H1 (cell line): ENCODE measurements around the gene PAX8. TPM values are rescaled to one million over a fixed set of nuclear protein-coding genes. Genes with fewer than 3 reads are reported as not detected.

Experiments used
- CTCF ChIA-PET: fragments of 300-600 bp; sonication (Branson Sonifier 250); formaldehyde crosslinking; loops from one replicate; lab custom pipeline; 2021; ENCODE audit not compliant: partially characterized antibody; lab: Charles Lee
- POLR2A ChIA-PET: fragments of 300-600 bp; sonication (Branson Sonifier 250); formaldehyde crosslinking; loops from one replicate; lab custom pipeline; 2021; ENCODE audit warnings: inconsistent platforms; ENCODE audit not compliant: partially characterized antibody; lab: Charles Lee
- DNase-seq, 2 experiments: peaks; one replicate each; pipeline versions ENCODE4 v3.0.0 to v3.0.0-alpha.2; 2010 to 2022; ENCODE audit warnings: low spot score in 2 of 2, low read depth in 1 of 2, mixed read lengths in 1 of 2
- FAIRE-seq: peaks from 2 replicates; lab custom pipeline; 2011; peaks lifted over from hg19 to GRCh38; lab: Jason Lieb, UNC
- H2AFZ ChIP-seq: 2 replicates; pipeline ENCODE4 v1.8.1; 2012; ENCODE audit warnings: low read length, inconsistent platforms
- H2AK5ac ChIP-seq: 2 replicates; pipeline ENCODE4 v1.6.1; 2013; ENCODE audit warnings: low read depth, low read length
- H2BK120ac ChIP-seq: replicated peaks from 2 replicates; pipeline ENCODE3; 2013; ENCODE audit warnings: low read depth, low read length, inconsistent platforms
- H2BK12ac ChIP-seq: 2 replicates; pipeline ENCODE4 v1.6.1; 2013; ENCODE audit warnings: low read depth, low read length
- H2BK15ac ChIP-seq: 2 replicates; pipeline ENCODE4 v1.6.1; 2013; ENCODE audit warnings: low read length
- H2BK20ac ChIP-seq: 2 replicates; pipeline ENCODE4 v1.6.1; 2013; ENCODE audit warnings: low read length
- H2BK5ac ChIP-seq: 2 replicates; pipeline ENCODE4 v1.6.1; 2013; ENCODE audit warnings: low read depth, low read length
- H3K14ac ChIP-seq: 2 replicates; pipeline ENCODE4 v1.6.1; 2013; ENCODE audit warnings: inconsistent platforms; ENCODE audit not compliant: insufficient read length
- H3K18ac ChIP-seq: 2 replicates; pipeline ENCODE4 v1.6.1; 2013; ENCODE audit warnings: low read length; ENCODE audit errors: extremely low read depth
- H3K23ac ChIP-seq: 2 replicates; pipeline ENCODE4 v1.6.1; 2013; ENCODE audit warnings: inconsistent platforms; ENCODE audit not compliant: insufficient read length
- H3K23me2 ChIP-seq: 2 replicates; pipeline ENCODE4 v1.6.1; 2013; ENCODE audit warnings: low read depth, low read length
- H3K27ac ChIP-seq: 2 replicates; pipeline ENCODE4 v1.6.1; 2011; ENCODE audit warnings: low read depth, low read length, inconsistent platforms
- H3K27me3 ChIP-seq, 4 experiments: replicated peaks in 1 of 4; 1 replicate in 1 of 4; 2 replicates in 3 of 4; pipeline versions ENCODE4 v1.6.1 to v1.8.1; 2011 to 2013; ENCODE audit warnings: low read length in 3 of 4, mild to moderate bottlenecking in 3 of 4, inconsistent platforms in 2 of 4, mixed read lengths in 2 of 4, moderate library complexity in 1 of 4; ENCODE audit not compliant: control insufficient read depth in 3 of 4, insufficient read depth in 3 of 4; ENCODE audit errors: extremely low read depth in 1 of 4
- H3K36me3 ChIP-seq, 4 experiments: 2 replicates each; pipeline versions ENCODE4 v1.6.1 to v1.8.1; 2011 to 2013; ENCODE audit warnings: mild to moderate bottlenecking in 4 of 4, low read length in 3 of 4, moderate library complexity in 2 of 4, control low read depth in 1 of 4, inconsistent platforms in 1 of 4; ENCODE audit not compliant: insufficient read depth in 4 of 4, control insufficient read depth in 2 of 4
- H3K4ac ChIP-seq: replicated peaks from 2 replicates; pipeline ENCODE3; 2013; ENCODE audit warnings: low read length, low read depth, mixed read lengths, inconsistent platforms; ENCODE audit not compliant: insufficient read length
- H3K4me1 ChIP-seq, 4 experiments: replicated peaks in 1 of 4; 1 replicate in 1 of 4; 2 replicates in 3 of 4; pipeline versions ENCODE4 v1.6.1 to v1.8.1; 2011 to 2013; ENCODE audit warnings: low read length in 3 of 4, inconsistent platforms in 2 of 4, mixed read lengths in 1 of 4; ENCODE audit not compliant: insufficient read depth in 4 of 4, control insufficient read depth in 3 of 4
- H3K4me2 ChIP-seq, 2 experiments: 2 replicates each; pipeline versions ENCODE4 v1.6.1 to v1.8.1; 2011 to 2013; ENCODE audit warnings: low read depth in 2 of 2, low read length in 2 of 2, control low read depth in 1 of 2, inconsistent platforms in 1 of 2, mild to moderate bottlenecking in 1 of 2; ENCODE audit not compliant: insufficient read depth in 1 of 2
- H3K4me3 ChIP-seq, 4 experiments: fragments of 200-600, 300-600 bp in 1 of 4; sonication (generic), shearing (Covaris generic), sonication (Bioruptor Twin) in 1 of 4; 2 replicates each; pipeline versions ENCODE4 v1.5.1 to v1.8.1; 2011 to 2016; ENCODE audit warnings: low read length in 4 of 4, low read depth in 3 of 4, control low read depth in 2 of 4, inconsistent platforms in 2 of 4, mild to moderate bottlenecking in 2 of 4, mixed read lengths in 1 of 4, moderate library complexity in 1 of 4; ENCODE audit not compliant: insufficient read depth in 2 of 4; ENCODE audit errors: extremely low read depth in 1 of 4
- H3K56ac ChIP-seq: replicated peaks from 2 replicates; pipeline ENCODE3; 2013; ENCODE audit warnings: low read depth, mild to moderate bottlenecking, mixed read lengths, low read length, inconsistent platforms; ENCODE audit not compliant: insufficient read length
- H3K79me1 ChIP-seq: 2 replicates; pipeline ENCODE4 v1.6.1; 2013; ENCODE audit warnings: low read depth, low read length, control low read depth
- H3K79me2 ChIP-seq, 2 experiments: 2 replicates each; pipeline versions ENCODE4 v1.6.1 to v1.8.1; 2012 to 2013; ENCODE audit warnings: low read length in 2 of 2, mild to moderate bottlenecking in 2 of 2, inconsistent platforms in 1 of 2; ENCODE audit not compliant: insufficient read depth in 2 of 2, control insufficient read depth in 1 of 2
- H3K9ac ChIP-seq, 4 experiments: replicated peaks in 1 of 4; 1 replicate in 1 of 4; 2 replicates in 3 of 4; pipeline versions ENCODE4 v1.6.1 to v1.8.1; 2011 to 2013; ENCODE audit warnings: low read depth in 3 of 4, low read length in 3 of 4, control low read depth in 2 of 4, mild to moderate bottlenecking in 2 of 4, moderate library complexity in 2 of 4, inconsistent platforms in 1 of 4; ENCODE audit errors: extremely low read depth in 1 of 4
- H3K9me3 ChIP-seq, 2 experiments: 2 replicates each; pipeline versions ENCODE4 v1.6.1 to v1.8.1; 2012 to 2013; ENCODE audit warnings: mild to moderate bottlenecking in 2 of 2, moderate library complexity in 2 of 2, control low read depth in 1 of 2, inconsistent platforms in 1 of 2, low read depth in 1 of 2, low read length in 1 of 2, mixed read lengths in 1 of 2; ENCODE audit not compliant: insufficient read depth in 2 of 2
- H4K20me1 ChIP-seq, 2 experiments: replicated peaks in 1 of 2; 2 replicates each; pipeline versions ENCODE3 to v1.8.1; 2011 to 2013; ENCODE audit warnings: inconsistent platforms in 2 of 2, low read length in 2 of 2, mild to moderate bottlenecking in 1 of 2; ENCODE audit not compliant: insufficient read depth in 2 of 2, control insufficient read depth in 1 of 2
- H4K5ac ChIP-seq: 2 replicates; pipeline ENCODE4 v1.6.1; 2013; ENCODE audit warnings: low read length, low read depth, mixed read lengths, inconsistent platforms; ENCODE audit not compliant: insufficient read length
- H4K8ac ChIP-seq: 2 replicates; pipeline ENCODE4 v1.8.0; 2013; ENCODE audit warnings: mild to moderate bottlenecking, moderate library complexity, low read length, inconsistent platforms; ENCODE audit not compliant: insufficient read depth; ENCODE audit errors: extremely low read depth
- H4K91ac ChIP-seq: replicated peaks from 2 replicates; pipeline ENCODE3; 2013; ENCODE audit warnings: low read length, mixed read lengths, inconsistent platforms; ENCODE audit not compliant: insufficient read length
- CBX5 ChIP-seq: fragments of 300-800, 300-1000 bp; sonication (generic); IDR thresholded peaks from 2 replicates; pipeline ENCODE4 v1.7.1; 2016; ENCODE audit warnings: antibody characterized with exemption, low read length, low read depth
- CHD2 ChIP-seq: IDR thresholded peaks from 2 replicates; pipeline ENCODE4 v1.6.1; 2012; ENCODE audit warnings: low read length, improper control_type of control experiment
- EZH2 ChIP-seq: fragments of 200-600 bp; sonication (generic); IDR thresholded peaks from 2 replicates; pipeline ENCODE4 v1.7.1; 2012; ENCODE audit warnings: low read depth, mild to moderate bottlenecking, moderate library complexity, low read length, inconsistent platforms; ENCODE audit not compliant: severe bottlenecking
- FOSL1 ChIP-seq: IDR thresholded peaks from 2 replicates; pipeline ENCODE4 v1.6.1; 2011; ENCODE audit warnings: mild to moderate bottlenecking, low read depth, low read length, moderate library complexity; ENCODE audit not compliant: insufficient read depth
- JUND ChIP-seq: IDR thresholded peaks from 2 replicates; pipeline ENCODE4 v1.6.1; 2011; ENCODE audit warnings: mild to moderate bottlenecking, improper control_type of control experiment, low read length
- PHF8 ChIP-seq: fragments of 200-600 bp; sonication (generic); conservative IDR thresholded peaks from 2 replicates; pipeline ENCODE4 v1.7.1; 2012; ENCODE audit warnings: low read depth, mild to moderate bottlenecking, inconsistent platforms, low read length, moderate library complexity
- SP1 ChIP-seq: IDR thresholded peaks from 2 replicates; pipeline ENCODE4 v1.6.1; 2011; ENCODE audit warnings: low read depth, low read length
- SP2 ChIP-seq: IDR thresholded peaks from 2 replicates; pipeline ENCODE4 v1.6.1; 2012; ENCODE audit warnings: mild to moderate bottlenecking, low read length, inconsistent platforms
- SUZ12 ChIP-seq: fragments of 200-600 bp; sonication (generic); IDR thresholded peaks from 2 replicates; pipeline ENCODE4 v1.6.1; 2012; ENCODE audit warnings: mild to moderate bottlenecking, inconsistent platforms, low read length, moderate library complexity, mixed read lengths
- TAF1 ChIP-seq: IDR thresholded peaks from 2 replicates; pipeline ENCODE4 v1.6.1; 2011; ENCODE audit warnings: mild to moderate bottlenecking, low read depth, low read length
- TBP ChIP-seq: IDR thresholded peaks from 2 replicates; pipeline ENCODE4 v1.6.1; 2011; ENCODE audit warnings: low read depth, low read length, improper control_type of control experiment
- WGBS, 2 experiments: shearing (Covaris generic) in 1 of 2; methylation state at CpG; one replicate each; pipeline versions ENCODE4 v1.1.6 to v1.1.7; 2013 to 2015; ENCODE audit warnings: low lambda C conversion rate in 2 of 2, mixed read lengths in 2 of 2, inconsistent platforms in 1 of 2, low coverage in 1 of 2, missing lambda C conversion rate in 1 of 2; ENCODE audit not compliant: insufficient replicate concordance in 2 of 2, insufficient coverage in 1 of 2, insufficient read length in 1 of 2; ENCODE audit errors: extremely low coverage in 1 of 2, missing lambda C conversion rate in 1 of 2; 5-methylcytosine and 5-hydroxymethylcytosine counted together
- polyA plus RNA-seq, 7 experiments: library from polyadenylated mRNA; depleted of rRNA in 3 of 7; stranded (reverse) in 5 of 7; unstranded in 2 of 7; fragments of >200 nt in 5 of 7; fragments of 200-250 nt in 2 of 7; gene quantifications; 1 replicate in 5 of 7; 2 replicates in 1 of 7; 4 replicates in 1 of 7; pipeline versions ENCODE4 v1.2.1 to v1.2.3, GENCODE V29; 2011 to 2013; ENCODE audit warnings: missing spikeins in 2 of 7, mixed read lengths in 2 of 7
- total RNA-seq: library from RNA; stranded (reverse); fragmentation: NEBNext Ultra II Directional; extraction: Animal tissue kit (Norgen Biotek cat#: 25700); gene quantifications from 2 replicates; pipeline ENCODE4 v1.2.1, GENCODE V29; 2021

Gene PAX8
- total and polyA plus RNA-seq, 2 of the 8 experiments (the other 6 are each of a cell fraction or from before 2014, with no cell fraction given): 0.02 TPM; not detected in 1

- H3K4ac ChIP-seq: no peak overlapping the region
- peak overlapping the region; percentile 60; the same call in 1 of the 2 replicates for H2BK12ac ChIP-seq
- H2BK15ac ChIP-seq: 0 out of 2 replicates have a peak overlapping the region, but pooled peaks have one; percentile 29
- H2BK120ac ChIP-seq: no peak overlapping the region
- H3K79me1 ChIP-seq: no peaks in the 10 kb centered on the region
- no peak overlapping the region for H3K14ac ChIP-seq
- no peak overlapping the region for H2AK5ac ChIP-seq
- H3K56ac ChIP-seq: no peak overlapping the region
- no peak overlapping the region for H3K4me3 ChIP-seq
- no peak overlapping the region for H2BK5ac ChIP-seq
- H3K9ac ChIP-seq: no peak overlapping the region
- H3K27ac ChIP-seq: no peak overlapping the region
- H3K23ac ChIP-seq: no peak overlapping the region
- no peak overlapping the region; the same call in 1 of the 2 replicates for H3K18ac ChIP-seq
- no peak overlapping the region for H3K4me2 ChIP-seq
- H3K4me1 ChIP-seq: peaks cover 0 to 2% (median under 1%) of the 10 kb centered on the region in 4 experiments; a peak in 2 of 7 replicates
- H3K79me2 ChIP-seq: no peaks in the 10 kb centered on the region
- no peaks in the 10 kb centered on the region for H4K20me1 ChIP-seq
- peak overlapping the region; percentile 29 for H4K91ac ChIP-seq
- H4K5ac ChIP-seq: no peak overlapping the region
- ChIA-PET POLR2A (interaction anchor here (1.4 to 2.1 kb wide), 2 partner anchors 10 to 14 kb away, joined by 3 to 7 read pairs; no protein-coding TSS in a partner anchor), CTCF (interaction anchor here (0.9 to 5.1 kb wide), 14 partner anchors 9 to 178 kb away, joined by 3 to 43 read pairs (median 4); no protein-coding TSS in a partner anchor)
- no peaks in the 10 kb centered on the region for H3K23me2 ChIP-seq
- H3K36me3 ChIP-seq: no peaks in the 10 kb centered on the region
- H4K8ac ChIP-seq: no peak overlapping the region; the same call in 1 of the 2 replicates
- WGBS, 2 experiments: 68% methylated on average over 18 of the region's 26 CpGs; no CpG with 5 or more reads in 1 of the 2 experiments
- no peak for TF ChIP-seq PHF8
- TF ChIP-seq CBX5: no peak
- TF ChIP-seq SP1: no peak
- no peak for TF ChIP-seq SUZ12
- TF ChIP-seq FOSL1: no peak
- TF ChIP-seq JUND: no peak
- no peak for TF ChIP-seq SP2
- no peak for TF ChIP-seq TBP
- no peak for TF ChIP-seq TAF1
- TF ChIP-seq CHD2: no peak
- TF ChIP-seq EZH2: no peak
- DNase-seq (no peak), FAIRE-seq (no peak)
- H3K27me3 ChIP-seq: peaks cover 0 to 3% (median 0%) of the 10 kb centered on the region in 4 experiments; a peak in 1 of 7 replicates
- H2AFZ ChIP-seq: no peak overlapping the region
- H2BK20ac ChIP-seq: no peak overlapping the region
- H3K9me3 ChIP-seq: no peaks in the 10 kb centered on the region
Measured at GRCh38 chr2:113212245-113213060, 66.3 kb downstream of the PAX8 start.
